NCI-H2171 (cell line): ENCODE data around the gene FBXO42.
"Not testable (repeated sequence)": the region's sequence is repeated elsewhere in the genome, so short reads cannot be mapped to it uniquely, and the experiment has no call there.

ENCODE experiments used
- DNase-seq: peaks from one replicate; lab custom pipeline; 2025; lab: John Stamatoyannopoulos, UW

The FBXO42 gene

GRCh38 chr1:16372535-16373285 is 20.4 kb upstream of the FBXO42 start:
- no peak for DNase-seq

GRCh38 chr1:16371725-16372124 is 19.4 kb upstream of the FBXO42 start:
- no peak for DNase-seq

GRCh38 chr1:16369821-16370220 is 17.5 kb upstream of the FBXO42 start:
- no peak for DNase-seq

- no peak for DNase-seq
Measured at GRCh38 chr1:16367968-16368890, 15.9 kb upstream of the FBXO42 start.

- peak; percentile 74 for DNase-seq
Measured at GRCh38 chr1:16367258-16367967, 15.1 kb upstream of the FBXO42 start.

- peak; percentile 98 for DNase-seq
Measured at GRCh38 chr1:16366722-16367257, 14.5 kb upstream of the FBXO42 start, which contains the start of gene SZRD1. Gene SZRD1 (plus strand): TSS chr1:16367242. CDS start chr1:16367258, 16 bp downstream.

GRCh38 chr1:16365146-16365498 is 12.8 kb upstream of the FBXO42 start:
- not testable (repeated sequence) for DNase-seq

- DNase-seq, result no peak
Measured at GRCh38 chr1:16356867-16357266, 4.6 kb upstream of the FBXO42 start.

GRCh38 chr1:16354619-16355018 is 2.3 kb upstream of the FBXO42 start:
- no peak for DNase-seq

GRCh38 chr1:16352842-16353535 is 709 bp upstream of the FBXO42 start:
- no peak for DNase-seq

- DNase-seq, result no peak
Measured at GRCh38 chr1:16351456-16351993, 755 bp downstream of the FBXO42 start.

- DNase-seq, result no peak
Measured at GRCh38 chr1:16349847-16350406, 2.4 kb downstream of the FBXO42 start.

- no peak for DNase-seq
Measured at GRCh38 chr1:16348414-16349182, 3.7 kb downstream of the FBXO42 start.

- not testable (repeated sequence) for DNase-seq
Measured at GRCh38 chr1:16343276-16343675, 9.0 kb downstream of the FBXO42 start.

- no peak for DNase-seq
Measured at GRCh38 chr1:16342331-16343062, 9.8 kb downstream of the FBXO42 start.

- DNase-seq, result no peak
Measured at GRCh38 chr1:16340673-16341072, 11.6 kb downstream of the FBXO42 start.

GRCh38 chr1:16338961-16339360 is 13.3 kb downstream of the FBXO42 start:
- DNase-seq, result no peak

GRCh38 chr1:16334655-16335340 is 17.5 kb downstream of the FBXO42 start:
- DNase-seq, result no peak
